H1 (cell line): ENCODE data around the gene CDK10. TPM values are rescaled to one million over a fixed set of nuclear protein-coding genes. Genes with fewer than 3 reads are reported as not detected.

Source experiments
- polyA plus RNA-seq, 7 experiments: library from polyadenylated mRNA; depleted of rRNA in 3 of 7; stranded (reverse) in 5 of 7; unstranded in 2 of 7; fragments of >200 nt in 5 of 7; fragments of 200-250 nt in 2 of 7; gene quantifications; 1 replicate in 5 of 7; 2 replicates in 1 of 7; 4 replicates in 1 of 7; pipeline versions ENCODE4 v1.2.1 to v1.2.3, GENCODE V29; 2011 to 2013; ENCODE audit warnings: missing spikeins in 2 of 7, mixed read lengths in 2 of 7
- total RNA-seq: library from RNA; stranded (reverse); fragmentation: NEBNext Ultra II Directional; extraction: Animal tissue kit (Norgen Biotek cat#: 25700); gene quantifications from 2 replicates; pipeline ENCODE4 v1.2.1, GENCODE V29; 2021
- TF ChIP-seq, protein P1 (sequence below): fragments of 300-600 bp; sonication (generic); IDR thresholded peaks from 2 replicates; pipeline ENCODE4 v1.7.1; 2012; ENCODE audit warnings: low read length, moderate library complexity, mild to moderate bottlenecking, inconsistent platforms; ENCODE audit not compliant: insufficient replicate concordance

Gene CDK10
- total and polyA plus RNA-seq, 2 of the 8 experiments (the other 6 are each of a cell fraction or from before 2014, with no cell fraction given) = 49.5 to 83.9 TPM

DNA sequence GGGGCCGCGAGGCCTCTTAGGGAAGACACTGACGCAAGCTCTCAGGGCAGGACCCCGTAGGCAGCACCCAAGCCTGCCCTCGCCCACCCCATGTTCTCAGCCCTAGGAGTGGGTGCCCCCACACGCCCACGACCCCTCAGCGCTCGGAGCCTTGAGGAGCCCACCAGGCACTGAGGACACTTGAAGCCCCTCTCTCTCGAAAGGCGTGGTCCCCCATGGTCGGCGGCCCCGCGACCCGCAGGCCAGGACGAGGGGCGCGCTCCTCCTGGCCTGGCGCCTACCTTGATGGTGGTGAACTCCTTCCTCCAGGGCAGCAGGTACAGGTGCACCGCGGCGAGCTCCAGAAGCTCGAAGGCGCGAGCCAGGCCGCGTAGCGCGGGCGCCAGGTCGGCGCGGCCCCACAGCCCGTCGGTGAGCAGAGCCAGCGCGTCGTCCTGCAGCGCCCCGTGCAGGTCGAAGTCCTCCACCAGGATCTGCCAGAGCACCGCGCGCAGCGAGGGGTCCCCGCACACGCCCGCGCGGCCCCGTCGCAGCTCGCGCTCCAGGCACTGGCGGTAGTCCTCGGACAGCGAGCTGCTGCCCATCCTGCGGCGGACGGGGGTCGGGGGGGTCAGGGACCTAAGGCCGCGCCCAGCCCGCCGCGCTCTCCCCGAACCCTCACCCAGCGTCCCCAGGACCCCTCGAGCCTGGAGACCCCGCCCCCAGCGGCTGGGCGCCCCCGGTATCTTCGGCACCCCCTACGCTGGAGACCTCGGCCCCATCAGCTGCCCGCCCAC is 14.3 kb downstream of the CDK10 start (continued):
- TF ChIP-seq, protein P1, sequence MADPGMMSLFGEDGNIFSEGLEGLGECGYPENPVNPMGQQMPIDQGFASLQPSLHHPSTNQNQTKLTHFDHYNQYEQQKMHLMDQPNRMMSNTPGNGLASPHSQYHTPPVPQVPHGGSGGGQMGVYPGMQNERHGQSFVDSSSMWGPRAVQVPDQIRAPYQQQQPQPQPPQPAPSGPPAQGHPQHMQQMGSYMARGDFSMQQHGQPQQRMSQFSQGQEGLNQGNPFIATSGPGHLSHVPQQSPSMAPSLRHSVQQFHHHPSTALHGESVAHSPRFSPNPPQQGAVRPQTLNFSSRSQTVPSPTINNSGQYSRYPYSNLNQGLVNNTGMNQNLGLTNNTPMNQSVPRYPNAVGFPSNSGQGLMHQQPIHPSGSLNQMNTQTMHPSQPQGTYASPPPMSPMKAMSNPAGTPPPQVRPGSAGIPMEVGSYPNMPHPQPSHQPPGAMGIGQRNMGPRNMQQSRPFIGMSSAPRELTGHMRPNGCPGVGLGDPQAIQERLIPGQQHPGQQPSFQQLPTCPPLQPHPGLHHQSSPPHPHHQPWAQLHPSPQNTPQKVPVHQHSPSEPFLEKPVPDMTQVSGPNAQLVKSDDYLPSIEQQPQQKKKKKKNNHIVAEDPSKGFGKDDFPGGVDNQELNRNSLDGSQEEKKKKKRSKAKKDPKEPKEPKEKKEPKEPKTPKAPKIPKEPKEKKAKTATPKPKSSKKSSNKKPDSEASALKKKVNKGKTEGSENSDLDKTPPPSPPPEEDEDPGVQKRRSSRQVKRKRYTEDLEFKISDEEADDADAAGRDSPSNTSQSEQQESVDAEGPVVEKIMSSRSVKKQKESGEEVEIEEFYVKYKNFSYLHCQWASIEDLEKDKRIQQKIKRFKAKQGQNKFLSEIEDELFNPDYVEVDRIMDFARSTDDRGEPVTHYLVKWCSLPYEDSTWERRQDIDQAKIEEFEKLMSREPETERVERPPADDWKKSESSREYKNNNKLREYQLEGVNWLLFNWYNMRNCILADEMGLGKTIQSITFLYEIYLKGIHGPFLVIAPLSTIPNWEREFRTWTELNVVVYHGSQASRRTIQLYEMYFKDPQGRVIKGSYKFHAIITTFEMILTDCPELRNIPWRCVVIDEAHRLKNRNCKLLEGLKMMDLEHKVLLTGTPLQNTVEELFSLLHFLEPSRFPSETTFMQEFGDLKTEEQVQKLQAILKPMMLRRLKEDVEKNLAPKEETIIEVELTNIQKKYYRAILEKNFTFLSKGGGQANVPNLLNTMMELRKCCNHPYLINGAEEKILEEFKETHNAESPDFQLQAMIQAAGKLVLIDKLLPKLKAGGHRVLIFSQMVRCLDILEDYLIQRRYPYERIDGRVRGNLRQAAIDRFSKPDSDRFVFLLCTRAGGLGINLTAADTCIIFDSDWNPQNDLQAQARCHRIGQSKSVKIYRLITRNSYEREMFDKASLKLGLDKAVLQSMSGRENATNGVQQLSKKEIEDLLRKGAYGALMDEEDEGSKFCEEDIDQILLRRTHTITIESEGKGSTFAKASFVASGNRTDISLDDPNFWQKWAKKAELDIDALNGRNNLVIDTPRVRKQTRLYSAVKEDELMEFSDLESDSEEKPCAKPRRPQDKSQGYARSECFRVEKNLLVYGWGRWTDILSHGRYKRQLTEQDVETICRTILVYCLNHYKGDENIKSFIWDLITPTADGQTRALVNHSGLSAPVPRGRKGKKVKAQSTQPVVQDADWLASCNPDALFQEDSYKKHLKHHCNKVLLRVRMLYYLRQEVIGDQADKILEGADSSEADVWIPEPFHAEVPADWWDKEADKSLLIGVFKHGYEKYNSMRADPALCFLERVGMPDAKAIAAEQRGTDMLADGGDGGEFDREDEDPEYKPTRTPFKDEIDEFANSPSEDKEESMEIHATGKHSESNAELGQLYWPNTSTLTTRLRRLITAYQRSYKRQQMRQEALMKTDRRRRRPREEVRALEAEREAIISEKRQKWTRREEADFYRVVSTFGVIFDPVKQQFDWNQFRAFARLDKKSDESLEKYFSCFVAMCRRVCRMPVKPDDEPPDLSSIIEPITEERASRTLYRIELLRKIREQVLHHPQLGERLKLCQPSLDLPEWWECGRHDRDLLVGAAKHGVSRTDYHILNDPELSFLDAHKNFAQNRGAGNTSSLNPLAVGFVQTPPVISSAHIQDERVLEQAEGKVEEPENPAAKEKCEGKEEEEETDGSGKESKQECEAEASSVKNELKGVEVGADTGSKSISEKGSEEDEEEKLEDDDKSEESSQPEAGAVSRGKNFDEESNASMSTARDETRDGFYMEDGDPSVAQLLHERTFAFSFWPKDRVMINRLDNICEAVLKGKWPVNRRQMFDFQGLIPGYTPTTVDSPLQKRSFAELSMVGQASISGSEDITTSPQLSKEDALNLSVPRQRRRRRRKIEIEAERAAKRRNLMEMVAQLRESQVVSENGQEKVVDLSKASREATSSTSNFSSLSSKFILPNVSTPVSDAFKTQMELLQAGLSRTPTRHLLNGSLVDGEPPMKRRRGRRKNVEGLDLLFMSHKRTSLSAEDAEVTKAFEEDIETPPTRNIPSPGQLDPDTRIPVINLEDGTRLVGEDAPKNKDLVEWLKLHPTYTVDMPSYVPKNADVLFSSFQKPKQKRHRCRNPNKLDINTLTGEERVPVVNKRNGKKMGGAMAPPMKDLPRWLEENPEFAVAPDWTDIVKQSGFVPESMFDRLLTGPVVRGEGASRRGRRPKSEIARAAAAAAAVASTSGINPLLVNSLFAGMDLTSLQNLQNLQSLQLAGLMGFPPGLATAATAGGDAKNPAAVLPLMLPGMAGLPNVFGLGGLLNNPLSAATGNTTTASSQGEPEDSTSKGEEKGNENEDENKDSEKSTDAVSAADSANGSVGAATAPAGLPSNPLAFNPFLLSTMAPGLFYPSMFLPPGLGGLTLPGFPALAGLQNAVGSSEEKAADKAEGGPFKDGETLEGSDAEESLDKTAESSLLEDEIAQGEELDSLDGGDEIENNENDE = no peak
